ENCODE data around the gene GLI1. TPM values are rescaled to one million over a fixed set of nuclear protein-coding genes. Genes with fewer than 3 reads are reported as not detected.

Gene GLI1
- polyA plus RNA-seq, 1 donor (not counting 4 experiments of a cell fraction or from before 2014, with no cell fraction given): 1.0 TPM

GRCh38 chr12:57451233-57451778 is 8.3 kb upstream of the GLI1 start:
- no peak overlapping the region for H3K9ac ChIP-seq (ENCODE audit: control insufficient read depth, extremely low read depth, insufficient read depth, low read length)
- FAIRE-seq (no peak), DNase-seq (ENCODE audit: low read depth, low spot score) (no peak)
- H3K4me1 ChIP-seq (ENCODE audit: control insufficient read depth, extremely low read depth, insufficient read depth, low read length): peaks cover 8% of the 10 kb centered on the region
- dilution Hi-C loops (cut with MboI; ENCODE audit: extremely low pct_ligation_motif_present, low sequenced_read_pairs): no loop called here
- no peaks in the 10 kb centered on the region for H3K9me1 ChIP-seq (ENCODE audit: control insufficient read depth, extremely low read depth, insufficient read depth, low read length)
- H3K27ac ChIP-seq (ENCODE audit: control insufficient read depth, insufficient read depth, low read length): no peak overlapping the region
- H3K4me3 ChIP-seq (ENCODE audit: control insufficient read depth in 2 of 3, extremely low read depth in 1 of 3, insufficient read depth in 2 of 3, low read depth in 1 of 3, low read length in 3 of 3): no peak overlapping the region
- TF ChIP-seq CTCF (optimal IDR thresholded peaks at IDR 0.05 in 1 of 3, IDR thresholded peaks at IDR 0.05 in 1 of 3, conservative IDR thresholded peaks at IDR 0.05 in 1 of 3; ENCODE audit: extremely low read depth in 1 of 3, insufficient read depth in 2 of 3, low read length in 3 of 3) (no peak), EZH2 (IDR thresholded peaks at IDR 0.05; ENCODE audit: low read length) (no peak)
- no peaks in the 10 kb centered on the region for H3K36me3 ChIP-seq (ENCODE audit: control insufficient read depth in 2 of 2, extremely low read depth in 1 of 2, insufficient read depth in 2 of 2, low read length in 2 of 2)
- H2AFZ ChIP-seq (ENCODE audit: control insufficient read depth, low read length): no peak overlapping the region
- peaks cover 7% of the 10 kb centered on the region for H3K27me3 ChIP-seq (ENCODE audit: control insufficient read depth, extremely low read depth, insufficient read depth, low read length)
- H4K20me1 ChIP-seq (ENCODE audit: control insufficient read depth, extremely low read depth, insufficient read depth, low read length): no peaks in the 10 kb centered on the region
- H3K79me2 ChIP-seq (ENCODE audit: control insufficient read depth, insufficient read depth, low read length): no peaks in the 10 kb centered on the region
- no peaks in the 10 kb centered on the region for H3K9me3 ChIP-seq (ENCODE audit: control insufficient read depth, low read depth, low read length)
- no peak overlapping the region for H3K4me2 ChIP-seq (ENCODE audit: control insufficient read depth, extremely low read depth, insufficient read depth, low read depth, low read length)

GRCh38 chr12:57452181-57452936 is 7.2 kb upstream of the GLI1 start:
- TF ChIP-seq CTCF (optimal IDR thresholded peaks at IDR 0.05 in 1 of 3, IDR thresholded peaks at IDR 0.05 in 1 of 3, conservative IDR thresholded peaks at IDR 0.05 in 1 of 3; ENCODE audit: extremely low read depth in 1 of 3, insufficient read depth in 2 of 3, low read length in 3 of 3) (no peak), EZH2 (IDR thresholded peaks at IDR 0.05; ENCODE audit: low read length) (no peak)

More at GRCh38 chr12:57452181-57452936, 7.2 kb upstream of the GLI1 start:
- Histone ChIP-seq H3K9me3 (ENCODE audit: control insufficient read depth, low read depth, low read length) (no peaks in the 10 kb centered on the region), H3K36me3 (ENCODE audit: control insufficient read depth in 2 of 2, extremely low read depth in 1 of 2, insufficient read depth in 2 of 2, low read length in 2 of 2) (no peaks in the 10 kb centered on the region), H3K9me1 (ENCODE audit: control insufficient read depth, extremely low read depth, insufficient read depth, low read length) (no peaks in the 10 kb centered on the region), H3K27ac (ENCODE audit: control insufficient read depth, insufficient read depth, low read length) (no peak overlapping the region), H4K20me1 (ENCODE audit: control insufficient read depth, extremely low read depth, insufficient read depth, low read length) (no peaks in the 10 kb centered on the region), H3K27me3 (ENCODE audit: control insufficient read depth, extremely low read depth, insufficient read depth, low read length) (peaks cover 7% of the 10 kb centered on the region), H3K4me1 (ENCODE audit: control insufficient read depth, extremely low read depth, insufficient read depth, low read length) (peaks cover 12% of the 10 kb centered on the region), H2AFZ (ENCODE audit: control insufficient read depth, low read length) (no peak overlapping the region), H3K79me2 (ENCODE audit: control insufficient read depth, insufficient read depth, low read length) (no peaks in the 10 kb centered on the region), H3K9ac (ENCODE audit: control insufficient read depth, extremely low read depth, insufficient read depth, low read length) (no peak overlapping the region), H3K4me2 (ENCODE audit: control insufficient read depth, extremely low read depth, insufficient read depth, low read depth, low read length) (no peak overlapping the region), H3K4me3 (ENCODE audit: control insufficient read depth in 2 of 3, extremely low read depth in 1 of 3, insufficient read depth in 2 of 3, low read depth in 1 of 3, low read length in 3 of 3) (no peak overlapping the region)
- no peak for FAIRE-seq
- DNase-seq (ENCODE audit: low read depth, low spot score): no peak
- dilution Hi-C loops (cut with MboI; ENCODE audit: extremely low pct_ligation_motif_present, low sequenced_read_pairs): no loop called here
